NCI-H82 treated with DMSO at 0.1 percent for 48 hours (cell line): ENCODE results near the gene MFSD2A.
"Not testable (repeated sequence)": the region's sequence is repeated elsewhere in the genome, so short reads cannot be mapped to it uniquely, and the experiment has no call there.

Experiments
- DNase-seq: peaks from one replicate; lab custom pipeline; 2025; ENCODE audit not compliant: unreplicated experiment; lab: John Stamatoyannopoulos, UW

The MFSD2A gene

DNA sequence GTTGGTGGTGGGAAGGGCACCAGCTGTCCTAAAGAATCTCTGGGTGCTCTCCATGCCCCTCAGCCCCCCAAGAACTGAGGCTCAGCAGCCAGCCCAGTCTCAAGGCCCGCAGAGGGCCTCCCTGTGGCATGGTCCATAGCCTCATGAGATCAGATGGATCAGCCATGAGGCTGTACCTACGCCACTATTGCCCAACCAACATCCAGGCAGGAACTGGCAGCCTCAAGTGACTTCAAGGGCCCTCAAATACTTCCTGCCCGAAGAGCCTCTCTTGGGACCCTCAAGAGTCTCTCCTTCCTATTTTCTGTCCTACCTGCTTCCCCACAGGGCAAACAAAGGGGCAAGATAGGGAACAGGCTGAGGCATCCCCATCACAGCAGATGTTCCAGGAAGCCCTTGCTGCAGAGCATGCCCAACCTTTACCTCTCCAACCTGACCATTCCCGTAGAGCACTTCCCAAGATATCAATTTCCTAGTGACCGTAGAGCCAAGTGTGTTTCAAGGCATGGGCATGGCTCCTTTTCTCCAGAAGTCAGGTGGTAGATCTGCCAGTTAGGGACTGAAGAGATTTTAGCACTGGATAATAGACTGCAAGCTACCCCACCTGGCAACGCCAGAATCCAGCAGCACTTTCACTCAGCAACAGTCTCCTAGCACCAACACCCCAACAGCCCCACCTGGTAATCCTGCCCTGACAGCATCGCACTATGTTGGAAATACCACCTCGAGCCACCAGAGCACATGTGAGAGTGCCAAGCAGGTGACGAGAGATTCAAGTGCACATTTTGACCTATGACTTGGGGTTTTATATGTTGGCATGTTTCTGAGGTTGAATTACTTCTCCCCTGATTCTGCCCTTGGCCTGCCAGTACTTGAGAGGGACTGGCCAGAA is 13.7 kb upstream of the MFSD2A start:
- no peak for DNase-seq

DNA sequence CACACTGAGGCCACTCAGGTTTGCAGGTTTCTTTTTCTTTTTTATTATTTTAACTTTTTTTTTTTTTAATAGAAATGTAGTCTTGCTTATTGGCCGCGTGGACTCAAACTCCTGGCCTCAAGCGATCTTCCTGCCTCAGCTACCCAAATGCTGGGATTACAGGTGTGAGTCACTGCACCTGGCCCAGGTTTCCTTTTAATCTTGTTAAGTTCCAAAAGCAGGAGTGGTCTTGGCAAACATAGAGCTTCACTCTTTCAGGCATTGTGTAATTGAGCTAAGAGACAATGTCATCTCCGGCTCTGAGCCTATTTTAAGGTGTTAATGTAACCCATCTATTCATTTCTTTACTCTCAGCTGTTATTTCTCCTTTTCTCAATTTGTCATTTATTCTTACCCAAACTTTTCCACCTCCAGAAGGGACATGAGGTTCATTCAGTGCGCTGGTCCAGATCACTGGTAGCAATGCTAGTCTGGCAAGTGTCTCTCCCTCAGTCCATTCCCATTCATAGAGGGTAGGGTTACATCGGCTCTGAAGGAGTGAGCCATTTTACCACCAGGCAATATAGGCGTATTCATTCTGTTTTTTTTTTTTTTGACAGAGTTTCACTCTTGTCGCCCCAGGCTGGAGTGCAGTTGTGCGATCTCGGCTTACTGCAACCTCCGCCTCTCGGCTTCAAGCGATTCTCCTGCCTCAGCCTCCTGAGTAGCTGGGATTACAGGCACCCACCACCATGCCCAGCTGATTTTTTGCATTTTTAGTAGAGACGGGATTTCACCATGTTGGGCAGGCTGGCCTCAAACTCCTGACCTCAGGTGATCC is 11.3 kb upstream of the MFSD2A start:
- DNase-seq: no peak

DNA sequence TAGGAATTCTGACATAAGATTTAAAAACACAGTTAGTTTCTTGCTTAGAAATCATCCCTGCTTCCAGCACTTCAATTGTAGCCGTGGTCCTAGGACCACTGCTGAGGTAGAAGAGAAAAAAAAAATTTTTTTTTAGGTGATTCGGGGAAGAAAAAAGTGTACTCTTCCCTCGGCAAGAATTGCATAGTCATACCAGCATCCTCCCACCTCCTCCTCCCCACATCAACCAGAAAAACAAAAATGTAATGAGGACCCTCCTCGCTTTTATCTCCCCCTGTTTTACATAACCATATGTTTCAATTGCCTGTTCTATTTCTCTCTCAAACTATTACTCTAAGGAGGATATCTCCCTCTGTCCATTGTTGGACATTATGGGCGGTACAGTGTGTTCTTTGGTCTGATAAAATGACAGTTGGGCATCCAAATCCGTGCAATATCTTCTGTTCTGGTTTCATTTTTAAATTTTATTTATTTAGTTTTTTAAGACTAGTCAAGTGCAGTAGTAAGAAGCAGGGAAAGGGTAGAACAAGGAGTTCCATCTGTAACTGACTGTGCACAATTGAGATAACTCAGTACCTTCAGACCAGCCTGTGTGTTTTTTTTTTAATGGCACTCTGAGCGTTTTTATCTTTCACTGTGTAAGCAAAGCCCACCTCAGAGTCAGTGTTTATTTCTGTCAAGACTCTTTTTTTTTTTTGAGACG is 10.4 kb upstream of the MFSD2A start:
- no peak for DNase-seq

DNA sequence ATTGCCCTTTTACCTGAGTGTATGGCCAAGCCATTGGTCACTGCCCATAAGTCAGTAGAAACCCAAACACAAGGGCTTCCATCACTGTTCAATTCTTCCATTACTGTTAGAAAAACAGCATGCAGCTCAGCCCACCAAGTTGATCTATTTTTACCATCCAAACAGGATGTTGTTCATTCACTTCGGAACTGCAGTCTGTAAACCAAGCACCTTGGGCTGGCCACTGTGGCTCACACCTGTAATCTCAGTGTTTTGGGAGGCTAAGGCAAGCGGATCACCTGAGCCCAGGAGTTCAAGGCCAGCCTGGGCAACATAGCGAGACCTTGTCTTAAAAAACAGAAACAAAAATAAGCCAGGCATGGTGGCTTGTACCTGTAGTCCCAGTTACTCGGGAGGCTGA is 8.7 kb upstream of the MFSD2A start:
- no peak for DNase-seq

GRCh38 chr1:39947260-39947659 is 7.7 kb upstream of the MFSD2A start:
- no peak for DNase-seq

GRCh38 chr1:39949891-39950290 is 5.1 kb upstream of the MFSD2A start:
- DNase-seq: no peak

DNA sequence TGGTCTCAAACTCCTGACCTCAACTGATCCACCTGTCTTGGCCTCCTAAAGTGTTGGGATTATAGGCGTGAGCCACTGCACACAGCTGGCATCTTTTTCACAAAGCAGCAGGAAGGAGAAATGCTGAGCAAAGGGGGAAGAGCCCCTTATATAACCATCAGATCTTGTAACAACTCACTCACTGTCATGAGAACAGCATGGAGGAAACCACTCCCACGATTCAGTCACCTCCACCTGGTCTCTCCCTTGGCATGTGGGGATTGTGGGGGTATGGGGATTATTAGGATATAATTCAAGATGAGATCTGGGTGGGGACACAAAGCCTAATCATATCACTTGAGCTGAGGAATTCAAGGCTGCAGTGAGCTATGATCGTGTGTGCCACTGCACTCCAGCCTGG is 3.0 kb upstream of the MFSD2A start:
- no peak for DNase-seq

DNA sequence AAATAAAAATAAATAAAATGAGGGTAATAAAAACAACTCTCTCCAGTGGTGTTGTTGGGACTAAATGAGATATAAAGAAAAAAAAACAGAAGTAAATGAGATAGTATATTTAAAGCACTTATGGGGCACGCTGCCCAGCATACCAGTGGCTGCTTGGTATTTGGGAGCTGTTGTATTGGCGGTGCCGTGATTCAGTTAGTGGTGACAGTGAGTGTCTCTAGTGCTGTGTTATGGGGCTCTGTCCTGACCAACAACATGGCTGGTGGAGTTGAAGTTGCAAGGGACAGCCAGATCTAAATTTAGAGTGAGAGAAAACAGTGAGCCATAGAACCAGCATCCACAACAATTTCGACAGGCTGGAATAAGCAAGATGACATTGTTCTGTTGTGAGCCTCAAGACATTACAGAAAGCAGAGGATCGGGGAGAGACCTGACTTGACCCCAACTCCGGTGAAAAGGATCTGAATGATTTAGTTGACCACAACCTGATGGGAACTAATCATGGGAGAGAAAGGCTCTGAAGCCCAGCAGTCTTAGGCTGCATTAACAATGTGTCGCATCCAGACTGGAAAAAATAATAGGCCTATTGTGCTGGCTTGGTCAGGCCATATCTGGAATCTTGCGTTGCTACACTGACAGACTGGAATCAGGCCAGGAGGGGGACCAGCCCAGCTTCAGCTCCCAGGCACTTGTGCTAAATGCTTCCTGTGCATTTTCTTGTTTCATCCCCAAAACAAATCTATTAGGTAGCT is 2.4 kb upstream of the MFSD2A start:
- DNase-seq: no peak

GRCh38 chr1:39954324-39954869 is 548 bp upstream of the MFSD2A start:
- DNase-seq: no peak

- no peak for DNase-seq
Measured at GRCh38 chr1:39955547-39956539, 898 bp downstream of the MFSD2A start.

DNA sequence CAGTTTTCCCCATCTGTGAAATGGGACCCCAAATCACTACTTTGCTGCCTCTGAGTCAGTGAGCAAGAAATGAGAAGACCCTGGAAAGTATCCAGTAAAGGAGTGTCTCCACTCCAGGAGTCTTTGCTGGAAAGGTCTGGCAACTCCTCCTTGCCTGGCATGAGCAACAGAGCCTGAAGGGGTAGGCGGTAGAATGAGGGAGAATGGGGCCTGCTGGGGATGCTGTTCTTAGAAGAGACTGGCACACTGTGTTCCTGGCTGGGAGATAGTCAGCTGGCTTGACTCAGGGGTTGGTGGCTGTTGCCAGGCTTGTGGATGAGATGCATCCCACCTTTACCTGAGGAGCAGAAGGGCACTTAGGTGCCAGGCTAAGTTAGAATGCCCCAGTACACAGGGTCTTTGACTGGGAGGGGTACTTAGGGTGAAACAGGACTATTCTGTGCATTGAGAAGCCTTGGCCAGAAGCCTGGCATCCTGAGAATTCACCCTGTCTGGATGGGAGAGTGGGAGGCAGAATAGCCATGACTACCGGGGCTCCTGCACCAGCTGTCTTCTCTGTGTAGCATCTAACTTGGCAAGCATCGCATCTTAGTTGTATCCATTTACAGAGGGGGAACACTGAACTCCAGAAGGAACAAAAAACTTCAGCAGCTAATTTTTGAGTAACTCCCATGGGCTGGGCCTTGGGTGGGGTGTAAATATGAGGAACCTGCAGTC is 2.5 kb downstream of the MFSD2A start:
- DNase-seq: no peak

DNA sequence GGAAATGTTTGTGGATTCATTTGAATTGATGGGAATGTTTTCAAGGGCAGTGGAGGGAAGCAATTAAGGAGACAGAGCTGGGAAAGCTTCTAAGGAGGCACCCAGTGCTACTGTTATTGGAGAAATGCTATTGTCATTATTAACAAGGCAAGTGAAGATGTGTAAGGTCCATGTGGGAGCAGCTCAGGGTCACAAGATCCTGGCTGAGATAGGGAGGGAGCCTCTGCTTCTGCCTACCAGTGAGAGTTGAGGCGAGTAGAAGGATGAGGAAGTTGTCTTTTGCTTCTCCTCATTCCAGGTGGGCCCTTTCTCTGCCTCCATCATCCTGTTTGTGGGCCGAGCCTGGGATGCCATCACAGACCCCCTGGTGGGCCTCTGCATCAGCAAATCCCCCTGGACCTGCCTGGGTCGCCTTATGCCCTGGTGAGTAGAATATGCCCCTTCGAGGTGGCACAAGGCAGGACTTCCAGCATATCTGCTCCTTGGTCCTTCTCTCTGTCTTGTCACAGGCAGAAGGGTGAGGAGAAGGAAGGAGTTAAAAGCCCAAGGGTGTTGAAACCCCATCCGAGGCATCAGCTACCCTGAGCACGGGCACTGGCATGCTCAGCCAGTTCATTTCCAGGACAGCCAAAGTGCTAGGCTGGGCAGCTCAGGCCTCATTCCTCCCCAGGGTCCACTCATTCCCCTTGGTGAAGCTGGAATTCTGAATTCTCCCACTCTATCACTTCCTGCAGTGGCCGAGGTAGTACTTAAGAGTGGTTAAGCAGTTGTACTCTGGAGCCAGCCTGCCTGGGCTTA is 3.7 kb downstream of the MFSD2A start:
- DNase-seq: no peak

GRCh38 chr1:39959651-39960333 is 4.8 kb downstream of the MFSD2A start:
- DNase-seq: no peak

DNA sequence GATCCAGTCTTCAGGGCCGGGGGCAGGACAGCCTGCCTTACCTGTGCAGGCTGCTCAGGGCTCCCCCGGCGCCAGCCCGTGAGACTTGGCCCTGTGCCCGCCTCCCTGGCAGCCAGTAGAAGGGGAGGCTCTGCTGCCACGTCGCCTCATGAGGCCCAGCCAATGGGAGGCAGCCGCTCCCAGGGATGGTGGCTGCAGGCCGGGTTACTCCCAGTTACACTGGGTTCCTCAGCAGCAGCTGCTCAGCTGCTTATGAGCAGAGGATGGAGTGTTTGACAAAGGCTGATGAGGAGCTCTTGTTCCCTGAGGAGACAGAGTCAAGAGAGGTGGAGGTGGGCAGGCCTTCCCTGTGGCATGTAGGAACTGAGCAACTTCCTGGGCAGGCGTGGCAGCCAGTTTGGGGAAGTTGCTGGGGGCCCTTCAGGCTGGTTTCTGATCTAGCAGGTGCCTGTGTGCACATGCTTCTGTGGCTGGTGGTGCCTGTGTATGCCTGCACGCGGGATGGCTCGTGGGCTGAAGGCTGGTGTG is 5.5 kb downstream of the MFSD2A start:
- DNase-seq: no peak

- DNase-seq: no peak
Measured at GRCh38 chr1:39962450-39962825, 7.5 kb downstream of the MFSD2A start.

- not testable (repeated sequence) for DNase-seq
Measured at GRCh38 chr1:39962964-39963363, 8.0 kb downstream of the MFSD2A start.

- no peak for DNase-seq
Measured at GRCh38 chr1:39964552-39964951, 9.6 kb downstream of the MFSD2A start.
